GM12892 (cell line): ENCODE results near the gene C10orf67.

Source experiments
- POLR2A ChIP-seq: IDR thresholded peaks from 2 replicates; pipeline ENCODE4 v1.6.1; 2011; ENCODE audit warnings: low read depth, low read length, control low read depth
- TAF1 ChIP-seq: IDR thresholded peaks from 2 replicates; pipeline ENCODE4 v1.6.1; 2011; ENCODE audit warnings: low read depth, mild to moderate bottlenecking, control low read depth, low read length, borderline replicate concordance

DNA sequence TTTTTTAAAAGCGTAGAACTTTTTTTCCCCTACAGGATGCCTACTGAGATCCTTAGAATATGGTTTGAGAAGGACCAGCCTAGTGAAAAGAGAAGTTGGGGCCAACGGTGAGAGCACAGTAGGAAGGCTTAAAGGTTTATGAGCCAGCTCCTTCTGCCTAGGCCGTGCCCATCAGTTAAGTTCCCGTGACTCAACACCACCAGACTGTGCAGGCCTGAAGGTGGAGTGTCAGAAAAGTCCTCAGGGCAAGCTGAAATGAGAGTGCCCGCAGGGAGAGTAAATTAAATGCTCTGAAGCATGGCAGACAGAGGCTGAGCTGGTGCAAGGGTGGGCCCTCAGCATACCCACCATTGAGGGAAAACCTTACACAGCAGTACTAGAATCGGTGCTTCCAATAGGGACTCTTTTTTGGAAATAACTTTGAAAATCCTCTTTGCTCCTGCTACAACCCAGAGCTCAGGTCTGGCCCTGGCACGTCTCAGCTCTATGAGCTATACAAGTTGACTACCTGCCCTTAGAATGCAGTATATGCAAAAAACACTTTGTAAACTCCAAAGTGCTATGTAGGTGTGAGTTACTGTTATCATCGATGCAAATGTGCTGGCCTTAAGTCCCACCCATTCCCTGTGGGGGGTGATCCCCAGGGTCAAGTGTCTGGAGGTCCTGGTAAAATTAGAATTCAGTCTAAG, 15.2 kb upstream of the C10orf67 start:
- TF ChIP-seq TAF1: no peak
- no peak for TF ChIP-seq POLR2A
